BE2C (cell line): ENCODE measurements around the gene SEPTIN1.

ENCODE experiments used
- DNase-seq: peaks from one replicate; pipeline ENCODE4 v3.0.0-alpha.2; 2020
- H3K27me3 ChIP-seq: fragments of 250-450 bp; sonication (Bioruptor Pico); 2 replicates; pipeline ENCODE4 v1.5.1; 2020; ENCODE audit warnings: mild to moderate bottlenecking
- H3K36me3 ChIP-seq: fragments of 250-450 bp; sonication (Bioruptor Pico); 2 replicates; pipeline ENCODE4 v1.5.1; 2020; ENCODE audit warnings: mild to moderate bottlenecking
- H3K4me1 ChIP-seq: fragments of 250-450 bp; sonication (Bioruptor Pico); 2 replicates; pipeline ENCODE4 v1.5.1; 2020
- H3K4me3 ChIP-seq: 2 replicates; pipeline ENCODE4 v1.5.1; 2011; ENCODE audit warnings: low read depth, low read length
- H3K9me3 ChIP-seq: fragments of 250-450 bp; sonication (Bioruptor Pico); 2 replicates; pipeline ENCODE4 v1.5.1; 2020
- TF ChIP-seq, protein P1 (sequence below): IDR thresholded peaks from 2 replicates; pipeline ENCODE4 v1.5.1; 2012; ENCODE audit warnings: mild to moderate bottlenecking, low read depth, low read length

The SEPTIN1 gene

DNA sequence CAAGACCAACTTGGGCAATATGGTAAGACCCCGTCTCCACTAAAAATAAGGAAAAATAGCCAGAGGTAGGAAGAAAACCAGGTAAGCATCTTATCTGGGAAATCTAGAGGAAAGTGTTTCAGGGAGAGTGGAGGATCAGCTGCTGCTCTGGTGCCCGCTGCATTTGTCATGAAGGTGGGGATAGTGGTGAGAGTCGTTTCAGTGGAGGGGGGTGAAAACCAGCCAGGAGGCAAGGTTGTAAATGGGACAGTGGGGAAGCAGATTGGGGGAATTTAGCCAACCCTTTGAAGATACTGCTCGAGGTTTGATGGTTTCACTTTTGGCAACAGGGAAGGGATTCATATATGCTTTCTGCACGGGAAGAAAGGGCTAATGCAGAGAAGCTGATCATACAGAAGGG, 38.6 kb upstream of the SEPTIN1 start:
- peaks cover 3% of the 10 kb centered on the region; the same call in 1 of the 2 replicates for H3K4me1 ChIP-seq
- H3K36me3 ChIP-seq = peaks cover 50% of the 10 kb centered on the region
- H3K27me3 ChIP-seq = no peaks in the 10 kb centered on the region
- TF ChIP-seq, protein P1, sequence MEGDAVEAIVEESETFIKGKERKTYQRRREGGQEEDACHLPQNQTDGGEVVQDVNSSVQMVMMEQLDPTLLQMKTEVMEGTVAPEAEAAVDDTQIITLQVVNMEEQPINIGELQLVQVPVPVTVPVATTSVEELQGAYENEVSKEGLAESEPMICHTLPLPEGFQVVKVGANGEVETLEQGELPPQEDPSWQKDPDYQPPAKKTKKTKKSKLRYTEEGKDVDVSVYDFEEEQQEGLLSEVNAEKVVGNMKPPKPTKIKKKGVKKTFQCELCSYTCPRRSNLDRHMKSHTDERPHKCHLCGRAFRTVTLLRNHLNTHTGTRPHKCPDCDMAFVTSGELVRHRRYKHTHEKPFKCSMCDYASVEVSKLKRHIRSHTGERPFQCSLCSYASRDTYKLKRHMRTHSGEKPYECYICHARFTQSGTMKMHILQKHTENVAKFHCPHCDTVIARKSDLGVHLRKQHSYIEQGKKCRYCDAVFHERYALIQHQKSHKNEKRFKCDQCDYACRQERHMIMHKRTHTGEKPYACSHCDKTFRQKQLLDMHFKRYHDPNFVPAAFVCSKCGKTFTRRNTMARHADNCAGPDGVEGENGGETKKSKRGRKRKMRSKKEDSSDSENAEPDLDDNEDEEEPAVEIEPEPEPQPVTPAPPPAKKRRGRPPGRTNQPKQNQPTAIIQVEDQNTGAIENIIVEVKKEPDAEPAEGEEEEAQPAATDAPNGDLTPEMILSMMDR = no peak
- H3K9me3 ChIP-seq = no peaks in the 10 kb centered on the region
- H3K4me3 ChIP-seq = no peak overlapping the region
- DNase-seq = no peak

DNA sequence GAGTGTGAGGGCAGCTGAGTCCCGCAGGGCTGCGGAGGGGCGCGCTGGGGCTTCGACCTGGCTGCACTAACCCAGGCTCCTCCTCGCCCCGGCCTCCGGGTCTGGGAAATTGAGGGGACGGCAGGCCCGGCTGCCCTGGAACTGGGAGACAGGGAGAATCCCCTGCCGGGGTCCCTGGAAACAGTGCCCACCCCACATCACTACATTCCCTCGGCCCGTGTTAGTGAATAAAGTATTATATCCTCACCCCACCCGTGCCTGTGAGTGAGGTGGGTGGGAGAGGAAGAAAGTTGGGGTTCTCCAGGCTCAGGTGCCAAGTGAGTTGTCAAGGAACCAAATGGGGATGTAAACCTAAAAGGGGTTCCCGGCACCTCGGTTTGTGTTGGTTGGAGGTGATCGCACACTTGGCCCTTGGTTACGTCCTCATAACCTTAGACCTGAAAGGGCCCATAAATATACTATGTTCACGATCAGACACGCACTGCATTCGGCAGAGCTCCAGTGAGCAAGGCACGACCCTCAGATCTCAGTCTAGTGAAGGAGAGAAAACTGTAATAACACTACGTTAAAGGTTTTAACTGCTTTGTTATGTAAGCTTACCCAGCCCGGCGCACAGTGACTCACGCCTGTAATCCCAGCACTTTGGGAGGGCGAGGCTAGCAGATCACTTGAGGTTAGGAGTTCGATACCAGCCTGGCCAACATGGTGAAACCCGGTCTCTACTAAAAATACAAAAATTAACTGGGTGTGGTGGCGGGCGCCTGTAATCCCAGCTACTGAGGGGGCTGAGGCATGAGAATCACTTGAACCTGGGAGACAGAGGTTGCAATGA, 36.2 kb upstream of the SEPTIN1 start:
- H3K4me1 ChIP-seq = peaks cover 3% of the 10 kb centered on the region; the same call in 1 of the 2 replicates
- TF ChIP-seq, protein P1 = no peak
- no peaks in the 10 kb centered on the region for H3K27me3 ChIP-seq
- DNase-seq = no peak
- H3K9me3 ChIP-seq = no peaks in the 10 kb centered on the region
- peaks cover 28% of the 10 kb centered on the region for H3K36me3 ChIP-seq
- peak overlapping the region; percentile 59 for H3K4me3 ChIP-seq

GRCh38 chr16:30417529-30418349, 35.4 kb upstream of the SEPTIN1 start:
- Histone ChIP-seq H3K27me3 (no peaks in the 10 kb centered on the region), H3K9me3 (no peaks in the 10 kb centered on the region), H3K4me1 (peaks cover 3% of the 10 kb centered on the region; the same call in 1 of the 2 replicates), H3K36me3 (peaks cover 19% of the 10 kb centered on the region), H3K4me3 (peak overlapping the region; percentile 59)
- DNase-seq = peak; percentile 92
- TF ChIP-seq, protein P1 = peak; percentile 43

DNA sequence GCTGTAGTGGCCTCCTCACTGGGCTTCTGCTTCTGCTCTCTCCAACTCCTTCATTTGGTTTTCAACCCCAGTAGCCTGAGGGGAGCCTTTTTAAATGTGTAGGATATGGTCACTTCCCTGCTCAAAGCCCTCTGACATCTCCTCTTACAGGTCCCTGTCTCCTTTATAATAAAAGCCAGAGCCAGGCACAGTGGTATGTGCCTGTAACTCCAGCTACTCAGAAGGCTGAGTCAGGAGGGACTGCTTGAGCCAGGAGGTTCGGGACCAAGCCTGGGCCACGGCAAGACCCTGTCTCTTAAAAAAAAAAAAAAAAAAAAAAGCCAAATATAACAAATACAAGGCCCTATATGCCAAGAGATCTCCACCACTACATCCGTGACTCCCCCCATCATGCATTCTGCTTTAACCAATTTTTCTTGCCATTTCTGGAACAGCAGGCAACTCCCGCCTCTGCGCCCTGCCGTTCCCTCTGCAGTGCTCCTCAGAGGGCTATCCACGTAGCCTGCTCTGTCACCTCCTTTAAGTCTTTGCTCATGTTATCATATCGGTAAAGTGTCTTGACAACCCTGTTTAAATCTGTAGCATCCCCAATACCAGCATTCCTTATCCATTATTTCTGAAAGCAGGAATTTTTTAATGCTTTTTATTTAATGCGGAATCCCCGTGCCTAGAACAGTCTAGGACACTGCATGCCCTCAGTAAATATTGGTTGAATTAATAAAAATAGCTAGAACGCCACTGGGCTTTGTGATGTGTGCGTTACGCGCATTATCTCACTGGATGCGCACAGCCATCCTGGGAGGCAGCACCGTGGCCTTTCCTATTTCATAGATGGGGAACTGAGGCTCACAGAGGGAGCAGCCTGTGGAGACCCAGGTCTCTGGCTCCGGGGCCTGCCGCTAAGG, 34.5 kb upstream of the SEPTIN1 start:
- Histone ChIP-seq H3K4me3 (peak overlapping the region; percentile 59), H3K27me3 (no peaks in the 10 kb centered on the region), H3K4me1 (peaks cover 3% of the 10 kb centered on the region; the same call in 1 of the 2 replicates), H3K36me3 (peaks cover 15% of the 10 kb centered on the region), H3K9me3 (no peaks in the 10 kb centered on the region)
- TF ChIP-seq, protein P1 = no peak
- no peak for DNase-seq

DNA sequence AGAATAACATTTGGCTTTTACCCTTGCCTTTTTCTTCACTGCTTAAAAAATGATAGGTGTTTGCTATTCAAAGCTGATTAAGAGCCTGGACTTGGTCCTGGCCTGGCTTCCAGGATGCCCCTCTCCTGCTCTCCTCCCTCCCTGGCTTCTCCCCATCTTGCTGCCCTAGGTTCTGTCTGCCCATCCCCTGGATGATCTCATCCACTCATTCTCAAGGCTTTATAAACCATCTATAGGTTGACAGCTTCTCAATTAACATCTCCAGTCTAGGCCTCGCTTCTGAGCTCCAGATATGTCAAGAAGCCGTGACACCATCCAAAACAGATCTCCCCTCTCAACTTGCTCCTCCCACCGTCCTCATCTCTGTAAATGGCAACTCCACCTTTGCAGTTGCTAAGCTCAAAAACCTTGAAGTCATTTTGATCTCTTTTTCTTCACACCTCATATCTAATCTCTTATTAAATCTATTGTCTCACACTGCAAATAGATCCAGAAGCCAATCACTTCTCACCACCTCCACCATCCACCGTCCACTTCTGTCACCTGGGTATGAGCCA, 33.8 kb upstream of the SEPTIN1 start:
- Histone ChIP-seq H3K9me3 (no peaks in the 10 kb centered on the region), H3K27me3 (no peaks in the 10 kb centered on the region), H3K4me1 (peaks cover 3% of the 10 kb centered on the region; the same call in 1 of the 2 replicates), H3K36me3 (peaks cover 12% of the 10 kb centered on the region), H3K4me3 (no peak overlapping the region)
- no peak for DNase-seq
- TF ChIP-seq, protein P1 = no peak
